Neural cell (in vitro differentiated cells): ENCODE data around the gene ACLY.

Experiments used
- EP300 ChIP-seq: fragments of 450-650 bp; conservative IDR thresholded peaks from 2 replicates; pipeline ENCODE4 v1.6.1; 2014; ENCODE audit warnings: antibody characterized with exemption, mild to moderate bottlenecking, moderate library complexity; ENCODE audit not compliant: poor library complexity, severe bottlenecking
- EZH2 ChIP-seq: fragments of 200-600, 300-800 bp; shearing (Covaris generic), sonication (generic); IDR thresholded peaks from 2 replicates; pipeline ENCODE4 v1.6.1; 2014; ENCODE audit warnings: antibody characterized with exemption, low read length, borderline replicate concordance, mild to moderate bottlenecking; ENCODE audit not compliant: insufficient read depth, poor library complexity, severe bottlenecking
- MXI1 ChIP-seq: fragments of 450-650 bp; conservative IDR thresholded peaks from 2 replicates; pipeline ENCODE4 v1.6.1; 2014; ENCODE audit warnings: antibody characterized with exemption, mild to moderate bottlenecking; ENCODE audit not compliant: poor library complexity, severe bottlenecking
- POLR2AphosphoS5 ChIP-seq: IDR thresholded peaks from 2 replicates; pipeline ENCODE4 v1.6.1; 2012
- TAF1 ChIP-seq: IDR thresholded peaks from 2 replicates; pipeline ENCODE4 v1.6.1; 2012; ENCODE audit warnings: low read depth
- TF ChIP-seq, protein P1 (sequence below): fragments of 450-650 bp; IDR thresholded peaks from 2 replicates; pipeline ENCODE4 v1.5.1; 2014; ENCODE audit warnings: antibody characterized with exemption, mild to moderate bottlenecking, moderate library complexity; ENCODE audit not compliant: poor library complexity, severe bottlenecking
- TF ChIP-seq, protein P2 (sequence below): IDR thresholded peaks from 2 replicates; pipeline ENCODE4 v1.6.1; 2012; ENCODE audit warnings: borderline replicate concordance

DNA sequence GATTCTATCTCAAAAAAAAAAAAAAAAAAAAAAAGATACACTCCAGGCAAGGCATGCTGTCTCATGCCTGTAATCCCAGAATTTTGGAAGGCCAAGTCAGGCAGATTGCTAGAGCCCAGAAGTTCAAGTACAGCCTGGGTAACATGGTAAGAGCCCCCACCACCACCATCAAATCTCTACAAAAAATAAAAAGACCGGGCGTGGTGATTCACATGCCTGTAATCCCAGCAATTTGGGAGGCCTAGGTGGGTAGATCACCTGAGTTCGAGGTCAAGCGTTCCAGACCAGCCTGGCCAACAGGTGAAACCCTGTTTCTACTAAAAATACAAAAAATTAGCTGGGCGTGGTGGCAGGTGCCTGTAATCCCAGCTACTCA is 1.8 kb upstream of the ACLY start:
- TF ChIP-seq, protein P1, sequence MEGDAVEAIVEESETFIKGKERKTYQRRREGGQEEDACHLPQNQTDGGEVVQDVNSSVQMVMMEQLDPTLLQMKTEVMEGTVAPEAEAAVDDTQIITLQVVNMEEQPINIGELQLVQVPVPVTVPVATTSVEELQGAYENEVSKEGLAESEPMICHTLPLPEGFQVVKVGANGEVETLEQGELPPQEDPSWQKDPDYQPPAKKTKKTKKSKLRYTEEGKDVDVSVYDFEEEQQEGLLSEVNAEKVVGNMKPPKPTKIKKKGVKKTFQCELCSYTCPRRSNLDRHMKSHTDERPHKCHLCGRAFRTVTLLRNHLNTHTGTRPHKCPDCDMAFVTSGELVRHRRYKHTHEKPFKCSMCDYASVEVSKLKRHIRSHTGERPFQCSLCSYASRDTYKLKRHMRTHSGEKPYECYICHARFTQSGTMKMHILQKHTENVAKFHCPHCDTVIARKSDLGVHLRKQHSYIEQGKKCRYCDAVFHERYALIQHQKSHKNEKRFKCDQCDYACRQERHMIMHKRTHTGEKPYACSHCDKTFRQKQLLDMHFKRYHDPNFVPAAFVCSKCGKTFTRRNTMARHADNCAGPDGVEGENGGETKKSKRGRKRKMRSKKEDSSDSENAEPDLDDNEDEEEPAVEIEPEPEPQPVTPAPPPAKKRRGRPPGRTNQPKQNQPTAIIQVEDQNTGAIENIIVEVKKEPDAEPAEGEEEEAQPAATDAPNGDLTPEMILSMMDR: no peak
- TF ChIP-seq, protein P2, sequence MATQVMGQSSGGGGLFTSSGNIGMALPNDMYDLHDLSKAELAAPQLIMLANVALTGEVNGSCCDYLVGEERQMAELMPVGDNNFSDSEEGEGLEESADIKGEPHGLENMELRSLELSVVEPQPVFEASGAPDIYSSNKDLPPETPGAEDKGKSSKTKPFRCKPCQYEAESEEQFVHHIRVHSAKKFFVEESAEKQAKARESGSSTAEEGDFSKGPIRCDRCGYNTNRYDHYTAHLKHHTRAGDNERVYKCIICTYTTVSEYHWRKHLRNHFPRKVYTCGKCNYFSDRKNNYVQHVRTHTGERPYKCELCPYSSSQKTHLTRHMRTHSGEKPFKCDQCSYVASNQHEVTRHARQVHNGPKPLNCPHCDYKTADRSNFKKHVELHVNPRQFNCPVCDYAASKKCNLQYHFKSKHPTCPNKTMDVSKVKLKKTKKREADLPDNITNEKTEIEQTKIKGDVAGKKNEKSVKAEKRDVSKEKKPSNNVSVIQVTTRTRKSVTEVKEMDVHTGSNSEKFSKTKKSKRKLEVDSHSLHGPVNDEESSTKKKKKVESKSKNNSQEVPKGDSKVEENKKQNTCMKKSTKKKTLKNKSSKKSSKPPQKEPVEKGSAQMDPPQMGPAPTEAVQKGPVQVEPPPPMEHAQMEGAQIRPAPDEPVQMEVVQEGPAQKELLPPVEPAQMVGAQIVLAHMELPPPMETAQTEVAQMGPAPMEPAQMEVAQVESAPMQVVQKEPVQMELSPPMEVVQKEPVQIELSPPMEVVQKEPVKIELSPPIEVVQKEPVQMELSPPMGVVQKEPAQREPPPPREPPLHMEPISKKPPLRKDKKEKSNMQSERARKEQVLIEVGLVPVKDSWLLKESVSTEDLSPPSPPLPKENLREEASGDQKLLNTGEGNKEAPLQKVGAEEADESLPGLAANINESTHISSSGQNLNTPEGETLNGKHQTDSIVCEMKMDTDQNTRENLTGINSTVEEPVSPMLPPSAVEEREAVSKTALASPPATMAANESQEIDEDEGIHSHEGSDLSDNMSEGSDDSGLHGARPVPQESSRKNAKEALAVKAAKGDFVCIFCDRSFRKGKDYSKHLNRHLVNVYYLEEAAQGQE: no peak
- TF ChIP-seq EP300 (no peak), POLR2AphosphoS5 (no peak), TAF1 (no peak), MXI1 (no peak), EZH2 (no peak)
